SK-N-SH (cell line): Measurements from ENCODE around the gene CYP2W1.

Experiments
- RCOR1 ChIP-seq: fragments of 150-350 bp; IDR thresholded peaks from 2 replicates; pipeline ENCODE4 v1.6.1; 2017; ENCODE audit warnings: antibody characterized with exemption, low read length
- SMC3 ChIP-seq: IDR thresholded peaks from 2 replicates; pipeline ENCODE4 v1.6.1; 2012; ENCODE audit warnings: low read depth, low read length, improper control_type of control experiment
- TAF1 ChIP-seq: IDR thresholded peaks from 2 replicates; pipeline ENCODE4 v1.6.1; 2012; ENCODE audit warnings: low read depth, mild to moderate bottlenecking, low read length, moderate library complexity, borderline replicate concordance
- TF ChIP-seq, protein P1 (sequence below): IDR thresholded peaks from 2 replicates; pipeline ENCODE4 v1.6.1; 2012; ENCODE audit warnings: mild to moderate bottlenecking, low read depth, low read length, moderate library complexity
- TF ChIP-seq, protein P2 (sequence below): fragments of 200-600 bp; sonication (generic); IDR thresholded peaks from 2 replicates; pipeline ENCODE4 v1.6.1; 2017; ENCODE audit warnings: antibody characterized with exemption, mild to moderate bottlenecking, moderate library complexity

DNA sequence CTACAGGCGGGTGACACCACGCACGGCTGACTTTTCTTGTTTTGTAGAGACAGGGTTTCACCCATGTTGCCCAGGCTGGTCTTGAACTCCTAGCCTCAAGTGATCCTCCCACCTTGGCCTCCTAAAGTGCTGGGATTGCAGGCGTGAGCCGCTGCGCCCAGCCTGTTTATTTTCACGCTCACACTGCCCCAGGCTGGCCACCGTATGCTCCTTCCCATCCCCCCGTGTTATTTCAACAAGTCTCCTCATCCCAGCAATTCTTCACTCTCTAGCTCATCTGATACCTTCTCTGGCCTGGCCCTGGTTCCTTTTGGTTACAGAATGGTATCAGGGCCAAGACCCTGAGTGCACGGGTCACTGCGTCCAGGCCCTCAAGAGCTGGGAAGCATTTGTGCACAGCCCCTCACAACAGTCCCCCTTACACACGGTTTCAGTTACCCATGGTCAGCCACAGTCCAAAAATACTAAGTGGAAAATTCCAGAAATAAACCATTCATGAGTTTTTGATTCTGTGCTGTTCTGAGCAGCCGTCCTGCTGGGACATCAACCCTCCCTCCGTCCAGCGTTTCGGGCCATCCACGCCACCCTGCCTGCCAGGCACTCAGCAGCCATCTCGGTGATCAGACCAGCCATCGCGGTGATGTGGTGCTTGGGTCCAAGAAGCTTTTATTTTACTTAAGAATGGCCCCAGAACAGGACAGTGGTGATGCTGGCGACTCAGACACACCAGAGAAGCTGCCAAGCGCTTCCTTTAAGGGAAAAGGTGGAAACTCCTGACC, 16.5 kb upstream of the CYP2W1 start:
- TF ChIP-seq, protein P1, sequence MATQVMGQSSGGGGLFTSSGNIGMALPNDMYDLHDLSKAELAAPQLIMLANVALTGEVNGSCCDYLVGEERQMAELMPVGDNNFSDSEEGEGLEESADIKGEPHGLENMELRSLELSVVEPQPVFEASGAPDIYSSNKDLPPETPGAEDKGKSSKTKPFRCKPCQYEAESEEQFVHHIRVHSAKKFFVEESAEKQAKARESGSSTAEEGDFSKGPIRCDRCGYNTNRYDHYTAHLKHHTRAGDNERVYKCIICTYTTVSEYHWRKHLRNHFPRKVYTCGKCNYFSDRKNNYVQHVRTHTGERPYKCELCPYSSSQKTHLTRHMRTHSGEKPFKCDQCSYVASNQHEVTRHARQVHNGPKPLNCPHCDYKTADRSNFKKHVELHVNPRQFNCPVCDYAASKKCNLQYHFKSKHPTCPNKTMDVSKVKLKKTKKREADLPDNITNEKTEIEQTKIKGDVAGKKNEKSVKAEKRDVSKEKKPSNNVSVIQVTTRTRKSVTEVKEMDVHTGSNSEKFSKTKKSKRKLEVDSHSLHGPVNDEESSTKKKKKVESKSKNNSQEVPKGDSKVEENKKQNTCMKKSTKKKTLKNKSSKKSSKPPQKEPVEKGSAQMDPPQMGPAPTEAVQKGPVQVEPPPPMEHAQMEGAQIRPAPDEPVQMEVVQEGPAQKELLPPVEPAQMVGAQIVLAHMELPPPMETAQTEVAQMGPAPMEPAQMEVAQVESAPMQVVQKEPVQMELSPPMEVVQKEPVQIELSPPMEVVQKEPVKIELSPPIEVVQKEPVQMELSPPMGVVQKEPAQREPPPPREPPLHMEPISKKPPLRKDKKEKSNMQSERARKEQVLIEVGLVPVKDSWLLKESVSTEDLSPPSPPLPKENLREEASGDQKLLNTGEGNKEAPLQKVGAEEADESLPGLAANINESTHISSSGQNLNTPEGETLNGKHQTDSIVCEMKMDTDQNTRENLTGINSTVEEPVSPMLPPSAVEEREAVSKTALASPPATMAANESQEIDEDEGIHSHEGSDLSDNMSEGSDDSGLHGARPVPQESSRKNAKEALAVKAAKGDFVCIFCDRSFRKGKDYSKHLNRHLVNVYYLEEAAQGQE: no peak
- TF ChIP-seq, protein P2, sequence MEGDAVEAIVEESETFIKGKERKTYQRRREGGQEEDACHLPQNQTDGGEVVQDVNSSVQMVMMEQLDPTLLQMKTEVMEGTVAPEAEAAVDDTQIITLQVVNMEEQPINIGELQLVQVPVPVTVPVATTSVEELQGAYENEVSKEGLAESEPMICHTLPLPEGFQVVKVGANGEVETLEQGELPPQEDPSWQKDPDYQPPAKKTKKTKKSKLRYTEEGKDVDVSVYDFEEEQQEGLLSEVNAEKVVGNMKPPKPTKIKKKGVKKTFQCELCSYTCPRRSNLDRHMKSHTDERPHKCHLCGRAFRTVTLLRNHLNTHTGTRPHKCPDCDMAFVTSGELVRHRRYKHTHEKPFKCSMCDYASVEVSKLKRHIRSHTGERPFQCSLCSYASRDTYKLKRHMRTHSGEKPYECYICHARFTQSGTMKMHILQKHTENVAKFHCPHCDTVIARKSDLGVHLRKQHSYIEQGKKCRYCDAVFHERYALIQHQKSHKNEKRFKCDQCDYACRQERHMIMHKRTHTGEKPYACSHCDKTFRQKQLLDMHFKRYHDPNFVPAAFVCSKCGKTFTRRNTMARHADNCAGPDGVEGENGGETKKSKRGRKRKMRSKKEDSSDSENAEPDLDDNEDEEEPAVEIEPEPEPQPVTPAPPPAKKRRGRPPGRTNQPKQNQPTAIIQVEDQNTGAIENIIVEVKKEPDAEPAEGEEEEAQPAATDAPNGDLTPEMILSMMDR: no peak
- TF ChIP-seq TAF1: no peak
- TF ChIP-seq SMC3: no peak
- TF ChIP-seq RCOR1: no peak
